ENCODE measurements around the gene NOTO. TPM values are rescaled to one million over a fixed set of nuclear protein-coding genes. Genes with fewer than 3 reads are reported as not detected.

Gene NOTO
- total and polyA plus RNA-seq, 2 donors (not counting 1 experiment from before 2014, with no cell fraction given), result not detected

- H3K4me1 ChIP-seq (ENCODE audit: control insufficient read depth, extremely low read depth, insufficient read depth, low read length), result no peaks in the 10 kb centered on the region
- no peaks in the 10 kb centered on the region for H3K9me3 ChIP-seq (ENCODE audit: control insufficient read depth, insufficient read depth, low read depth, low read length)
- no peak overlapping the region for H3K27ac ChIP-seq (ENCODE audit: insufficient read depth, low read length)
- H4K20me1 ChIP-seq (ENCODE audit: control insufficient read depth, extremely low read depth, insufficient read depth, low read length), result no peaks in the 10 kb centered on the region
- TF ChIP-seq EZH2 (IDR thresholded peaks at IDR 0.05; ENCODE audit: low read length, missing control alignments), result no peak
- TF ChIP-seq, protein P1, sequence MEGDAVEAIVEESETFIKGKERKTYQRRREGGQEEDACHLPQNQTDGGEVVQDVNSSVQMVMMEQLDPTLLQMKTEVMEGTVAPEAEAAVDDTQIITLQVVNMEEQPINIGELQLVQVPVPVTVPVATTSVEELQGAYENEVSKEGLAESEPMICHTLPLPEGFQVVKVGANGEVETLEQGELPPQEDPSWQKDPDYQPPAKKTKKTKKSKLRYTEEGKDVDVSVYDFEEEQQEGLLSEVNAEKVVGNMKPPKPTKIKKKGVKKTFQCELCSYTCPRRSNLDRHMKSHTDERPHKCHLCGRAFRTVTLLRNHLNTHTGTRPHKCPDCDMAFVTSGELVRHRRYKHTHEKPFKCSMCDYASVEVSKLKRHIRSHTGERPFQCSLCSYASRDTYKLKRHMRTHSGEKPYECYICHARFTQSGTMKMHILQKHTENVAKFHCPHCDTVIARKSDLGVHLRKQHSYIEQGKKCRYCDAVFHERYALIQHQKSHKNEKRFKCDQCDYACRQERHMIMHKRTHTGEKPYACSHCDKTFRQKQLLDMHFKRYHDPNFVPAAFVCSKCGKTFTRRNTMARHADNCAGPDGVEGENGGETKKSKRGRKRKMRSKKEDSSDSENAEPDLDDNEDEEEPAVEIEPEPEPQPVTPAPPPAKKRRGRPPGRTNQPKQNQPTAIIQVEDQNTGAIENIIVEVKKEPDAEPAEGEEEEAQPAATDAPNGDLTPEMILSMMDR (conservative IDR thresholded peaks at IDR 0.05 in 1 of 2, IDR thresholded peaks at IDR 0.05 in 1 of 2; ENCODE audit: low read depth in 1 of 2, low read length in 2 of 2), result no peak
- no peak for DNase-seq (ENCODE audit: low read depth in 2 of 2)
- no peaks in the 10 kb centered on the region for H3K27me3 ChIP-seq (ENCODE audit: control insufficient read depth, insufficient read depth, low read length)
- H3K36me3 ChIP-seq (ENCODE audit: control insufficient read depth, insufficient read depth, low read length), result peaks cover 12% of the 10 kb centered on the region
- H3K4me2 ChIP-seq (ENCODE audit: extremely low read depth, insufficient read depth, low read length), result no peak overlapping the region
- H3K4me3 ChIP-seq (replicated peaks in 1 of 4; ENCODE audit: control extremely low read depth in 1 of 4, insufficient read depth in 1 of 4, low read depth in 3 of 4, low read length in 4 of 4), result no peak overlapping the region
- H2AFZ ChIP-seq (ENCODE audit: low read length), result no peak overlapping the region
- H3K9ac ChIP-seq (ENCODE audit: insufficient read depth, low read length), result no peak overlapping the region
- H3K79me2 ChIP-seq (ENCODE audit: control insufficient read depth, insufficient read depth, low read length), result no peaks in the 10 kb centered on the region
Observed at GRCh38 chr2:73223821-73224220, 21.4 kb downstream of the NOTO start.

DNA sequence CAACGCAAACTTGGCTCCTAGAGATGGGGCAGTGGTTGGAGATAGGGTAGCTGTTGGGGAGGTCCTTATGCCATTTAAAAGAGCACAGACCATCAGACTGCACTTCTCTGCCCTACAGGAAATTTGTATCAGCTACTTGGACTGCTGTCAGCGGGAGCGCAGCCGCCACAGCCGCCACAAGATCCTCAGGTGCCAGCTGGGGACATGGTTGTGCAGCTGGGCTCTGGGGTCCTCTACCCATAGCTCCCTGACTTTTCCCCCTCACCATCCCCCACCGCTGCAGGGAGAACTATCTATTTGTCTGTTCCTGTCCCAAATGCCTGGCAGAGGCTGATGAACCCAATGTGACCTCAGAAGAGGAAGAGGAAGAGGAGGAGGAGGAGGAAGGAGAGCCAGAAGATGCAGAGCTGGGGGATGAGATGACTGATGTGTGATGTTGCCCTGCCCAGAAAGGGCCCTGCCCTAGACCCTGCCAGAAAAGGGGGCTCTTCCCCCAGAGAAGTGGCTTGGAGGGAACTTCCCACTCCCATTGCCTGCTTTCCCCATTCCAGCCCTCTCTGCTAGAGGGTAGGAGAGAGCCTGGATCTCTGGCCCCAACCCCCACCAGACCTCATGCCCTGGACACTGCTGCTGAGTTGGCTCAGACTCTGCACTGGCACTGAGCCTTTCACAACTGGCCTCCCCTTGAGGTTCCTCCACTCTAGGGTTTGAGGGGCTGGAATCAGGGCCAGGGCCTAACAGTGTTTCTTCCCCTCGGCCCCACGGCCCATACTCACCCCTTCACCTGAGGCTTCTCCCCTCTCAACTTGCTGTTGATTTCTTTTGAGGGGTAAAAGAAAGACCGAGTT is 23.4 kb downstream of the NOTO start:
- DNase-seq (ENCODE audit: low read depth in 2 of 2), result no peak
- no peaks in the 10 kb centered on the region for H3K27me3 ChIP-seq (ENCODE audit: control insufficient read depth, insufficient read depth, low read length)

DNA sequence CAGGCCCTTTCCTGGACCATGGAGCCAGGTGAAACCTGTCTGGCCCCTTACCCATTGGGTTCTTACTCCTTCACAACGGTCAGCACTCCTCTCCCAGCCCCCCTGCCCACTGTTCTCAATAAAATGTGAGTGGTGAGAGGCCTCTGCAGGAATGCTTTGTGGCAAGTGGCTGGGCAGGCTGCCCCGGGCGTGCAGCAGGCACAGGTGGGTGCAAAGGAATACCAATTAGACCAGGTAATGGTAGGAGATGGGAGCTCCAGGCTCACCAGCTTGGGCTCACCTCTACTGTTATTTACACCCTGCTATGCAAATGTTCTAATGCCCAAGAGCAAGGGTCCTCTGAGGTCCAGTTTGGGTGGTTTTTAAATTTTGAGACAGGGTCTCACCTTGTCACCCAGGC is 24.7 kb downstream of the NOTO start:
- no peaks in the 10 kb centered on the region for H3K27me3 ChIP-seq (ENCODE audit: control insufficient read depth, insufficient read depth, low read length)
- H3K4me1 ChIP-seq (ENCODE audit: control insufficient read depth, extremely low read depth, insufficient read depth, low read length), result no peaks in the 10 kb centered on the region
- no peak overlapping the region for H3K27ac ChIP-seq (ENCODE audit: insufficient read depth, low read length)
- peaks cover 11% of the 10 kb centered on the region for H3K36me3 ChIP-seq (ENCODE audit: control insufficient read depth, insufficient read depth, low read length)
- no peak for DNase-seq (ENCODE audit: low read depth in 2 of 2)
- TF ChIP-seq, protein P1 (conservative IDR thresholded peaks at IDR 0.05 in 1 of 2, IDR thresholded peaks at IDR 0.05 in 1 of 2; ENCODE audit: low read depth in 1 of 2, low read length in 2 of 2), result no peak
- TF ChIP-seq EZH2 (IDR thresholded peaks at IDR 0.05; ENCODE audit: low read length, missing control alignments), result no peak
- no peaks in the 10 kb centered on the region for H4K20me1 ChIP-seq (ENCODE audit: control insufficient read depth, extremely low read depth, insufficient read depth, low read length)
- H3K9ac ChIP-seq (ENCODE audit: insufficient read depth, low read length), result no peak overlapping the region
- no peak overlapping the region for H3K4me2 ChIP-seq (ENCODE audit: extremely low read depth, insufficient read depth, low read length)
- H2AFZ ChIP-seq (ENCODE audit: low read length), result no peak overlapping the region
- H3K4me3 ChIP-seq (replicated peaks in 1 of 4; ENCODE audit: control extremely low read depth in 1 of 4, insufficient read depth in 1 of 4, low read depth in 3 of 4, low read length in 4 of 4), result no peak overlapping the region
- no peaks in the 10 kb centered on the region for H3K79me2 ChIP-seq (ENCODE audit: control insufficient read depth, insufficient read depth, low read length)
- no peaks in the 10 kb centered on the region for H3K9me3 ChIP-seq (ENCODE audit: control insufficient read depth, insufficient read depth, low read depth, low read length)

More for the DNA sequence above, 23.4 kb downstream of the NOTO start:
- Histone ChIP-seq H3K36me3 (ENCODE audit: control insufficient read depth, insufficient read depth, low read length) (peaks cover 12% of the 10 kb centered on the region), H3K27ac (ENCODE audit: insufficient read depth, low read length) (no peak overlapping the region), H3K4me2 (ENCODE audit: extremely low read depth, insufficient read depth, low read length) (no peak overlapping the region), H3K79me2 (ENCODE audit: control insufficient read depth, insufficient read depth, low read length) (no peaks in the 10 kb centered on the region), H3K9me3 (ENCODE audit: control insufficient read depth, insufficient read depth, low read depth, low read length) (no peaks in the 10 kb centered on the region), H2AFZ (ENCODE audit: low read length) (no peak overlapping the region), H3K9ac (ENCODE audit: insufficient read depth, low read length) (no peak overlapping the region), H3K4me1 (ENCODE audit: control insufficient read depth, extremely low read depth, insufficient read depth, low read length) (no peaks in the 10 kb centered on the region), H4K20me1 (ENCODE audit: control insufficient read depth, extremely low read depth, insufficient read depth, low read length) (no peaks in the 10 kb centered on the region), H3K4me3 (replicated peaks in 1 of 4; ENCODE audit: control extremely low read depth in 1 of 4, insufficient read depth in 1 of 4, low read depth in 3 of 4, low read length in 4 of 4) (no peak overlapping the region)
- no peak for TF ChIP-seq EZH2 (IDR thresholded peaks at IDR 0.05; ENCODE audit: low read length, missing control alignments)
- TF ChIP-seq, protein P1 (conservative IDR thresholded peaks at IDR 0.05 in 1 of 2, IDR thresholded peaks at IDR 0.05 in 1 of 2; ENCODE audit: low read depth in 1 of 2, low read length in 2 of 2), result no peak

Measured in fibroblast of lung (primary cell).